ENCODE data around the gene RNF181.
"Not testable (repeated sequence)": the region's sequence is repeated elsewhere in the genome, so short reads cannot be mapped to it uniquely, and the experiment has no call there.

RNF181 gene

DNA sequence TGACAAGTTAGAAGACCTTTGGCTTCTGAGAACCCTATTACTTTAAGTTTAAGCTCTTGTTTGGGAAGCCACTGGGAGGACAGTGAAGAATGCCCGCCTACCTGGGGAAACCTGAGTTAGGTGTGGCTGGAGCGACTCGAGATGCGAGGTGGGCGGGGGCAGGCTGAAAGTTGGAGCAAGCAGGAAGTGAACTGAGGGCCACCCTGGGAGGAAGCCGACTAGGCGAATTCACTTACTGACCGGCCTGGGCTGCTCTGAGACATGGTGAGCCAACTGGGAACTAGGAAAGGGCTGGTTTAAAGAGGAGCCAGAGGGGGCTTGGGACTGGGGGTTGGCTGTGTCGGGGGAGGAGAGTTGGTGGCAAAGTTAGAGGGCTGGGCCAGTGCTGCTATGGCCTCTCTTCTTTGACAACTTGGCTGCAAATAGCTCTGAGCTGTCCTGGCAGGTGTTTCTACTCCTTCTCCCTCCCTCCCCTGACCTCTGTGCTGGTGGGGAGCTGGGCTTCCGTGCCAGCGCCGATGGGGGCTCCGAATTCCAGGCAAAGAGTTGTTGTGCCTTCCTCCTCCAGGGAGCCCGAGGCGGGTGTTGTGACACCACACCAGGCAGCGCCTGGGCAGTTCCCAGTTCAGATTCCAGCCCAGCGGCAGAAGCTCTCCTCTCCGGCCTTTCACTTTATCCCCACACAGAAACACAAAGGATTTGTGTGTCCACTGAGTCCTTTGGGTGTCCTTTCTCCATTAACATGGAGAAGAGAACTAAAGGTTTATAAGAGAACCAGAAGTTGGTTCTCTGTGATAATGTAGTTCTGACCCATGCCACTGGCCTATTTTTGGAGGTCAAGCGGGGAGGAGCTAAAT lies 17.9 kb upstream of the RNF181 start, which contains the start of gene VAMP8:
TSS of gene VAMP8 (plus strand) at position 201 of the 857 bp plus-strand sequence. CDS start at position 262, 61 bp downstream.
- peak; percentile 68 for DNase-seq

DNA sequence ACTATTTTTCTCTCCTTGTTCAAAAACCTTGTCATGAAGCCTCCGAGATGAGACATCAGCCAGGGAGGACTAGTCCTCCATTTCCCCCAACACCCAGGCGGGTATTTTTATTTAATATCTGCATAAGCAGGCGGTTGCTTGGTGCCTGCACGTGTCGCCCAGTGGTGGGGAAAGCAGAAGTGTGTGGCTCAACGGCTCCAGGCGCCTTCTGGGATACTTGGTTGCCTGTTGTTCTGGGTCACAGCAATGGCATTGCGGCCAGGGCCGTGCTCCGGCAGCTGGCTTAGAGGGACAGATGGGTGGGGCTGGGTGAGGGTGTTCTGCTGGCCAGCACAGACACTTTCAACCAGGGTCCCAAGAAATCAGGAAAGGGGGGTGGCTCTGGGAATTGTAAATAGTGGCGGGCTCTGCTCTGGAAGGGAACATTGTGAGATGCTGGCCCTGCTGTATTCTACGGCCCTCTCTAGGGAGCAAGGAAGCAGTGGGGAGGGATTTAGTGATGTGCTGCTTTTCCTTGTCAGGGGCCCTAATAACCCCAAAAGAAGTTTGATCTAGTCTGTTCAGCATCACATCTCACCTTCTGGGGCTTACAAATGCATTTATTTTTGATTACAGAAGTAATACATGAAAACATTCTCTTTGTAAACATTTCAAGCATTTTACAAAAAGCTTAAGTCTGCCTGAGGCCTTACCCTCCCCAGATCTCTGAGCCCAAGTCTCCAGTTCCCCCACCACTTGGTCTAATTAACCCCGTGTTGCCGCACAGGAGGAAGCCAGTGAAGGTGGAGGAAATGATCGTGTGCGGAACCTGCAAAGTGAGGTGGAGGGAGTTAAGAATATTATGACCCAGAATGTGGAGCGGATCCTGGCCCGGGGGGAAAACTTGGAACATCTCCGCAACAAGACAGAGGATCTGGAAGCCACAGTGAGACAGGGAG lies 17.0 kb upstream of the RNF181 start:
- no peak for DNase-seq

DNA sequence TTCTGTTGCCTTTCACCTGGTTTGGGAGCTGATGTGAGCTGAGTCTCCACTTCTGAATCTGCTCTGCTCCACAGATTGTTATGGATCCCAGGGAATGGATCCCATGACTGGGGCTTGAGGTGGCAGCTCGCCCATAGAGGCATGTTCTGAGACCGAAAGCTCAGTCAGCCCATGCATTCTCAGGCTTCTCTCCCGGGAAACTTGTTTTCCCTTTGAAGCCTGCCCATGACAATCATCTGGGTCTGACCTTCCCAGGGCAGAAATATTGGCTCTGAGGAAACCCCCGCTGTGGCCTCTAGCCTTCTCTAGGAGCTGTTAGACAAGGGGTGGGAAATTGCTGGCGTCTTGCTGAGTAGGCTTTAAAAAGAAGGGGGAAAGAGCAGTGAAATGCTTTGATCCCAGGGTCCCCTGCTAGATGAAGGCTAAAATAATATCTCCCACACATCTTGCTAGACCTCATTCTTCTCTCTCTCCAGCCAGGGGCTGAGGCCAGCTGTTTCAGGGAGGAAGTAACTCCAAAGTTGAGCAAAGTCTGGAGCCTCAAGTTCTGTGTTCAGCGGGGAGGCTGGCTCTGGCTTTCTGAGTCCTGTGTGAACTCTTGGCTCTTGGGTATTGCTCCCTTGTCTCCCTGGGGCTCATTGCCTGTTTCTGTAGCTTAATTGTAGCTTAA lies 16.1 kb upstream of the RNF181 start:
- DNase-seq, result no peak

DNA sequence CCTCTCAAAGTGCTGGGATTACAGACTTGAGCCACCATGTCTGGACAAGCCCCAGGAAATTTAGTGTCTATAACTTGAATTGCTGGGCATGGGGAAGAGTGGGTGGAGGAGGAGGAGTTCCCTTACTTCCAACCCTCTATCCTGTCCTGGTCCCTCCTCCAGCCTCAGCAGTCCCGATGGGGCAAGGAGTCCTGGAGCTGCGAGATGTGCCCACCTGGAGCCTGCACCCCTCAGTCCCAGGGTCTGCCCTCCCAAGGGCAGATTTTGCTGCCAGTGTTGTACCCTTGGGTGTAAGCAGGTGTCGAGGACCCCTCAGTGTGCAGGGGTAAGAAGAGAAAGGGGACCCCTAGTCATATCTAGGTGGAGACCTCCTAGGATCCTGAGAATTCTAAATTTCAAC lies 15.3 kb upstream of the RNF181 start:
- DNase-seq, result no peak

DNA sequence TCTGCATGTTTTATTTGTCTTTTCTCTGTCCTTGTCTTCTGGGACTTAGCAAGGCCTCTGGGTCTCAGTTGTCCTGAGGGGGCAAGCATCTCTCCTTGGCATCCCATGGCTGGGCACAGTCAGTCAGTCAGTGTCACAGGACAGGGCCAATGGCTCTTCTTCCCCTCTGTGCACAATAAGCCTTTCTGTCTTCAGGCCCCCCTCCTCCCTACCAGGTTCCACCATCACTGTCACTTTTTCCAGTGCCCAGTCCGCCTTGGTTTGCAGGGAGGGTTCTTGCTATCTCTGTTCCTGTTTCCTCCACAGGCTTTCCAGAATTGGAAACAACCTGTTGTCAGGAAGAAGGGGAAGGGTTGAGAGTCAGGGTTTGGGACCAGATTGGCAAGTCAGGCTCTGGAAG lies 13.1 kb upstream of the RNF181 start:
- no peak for DNase-seq

DNA sequence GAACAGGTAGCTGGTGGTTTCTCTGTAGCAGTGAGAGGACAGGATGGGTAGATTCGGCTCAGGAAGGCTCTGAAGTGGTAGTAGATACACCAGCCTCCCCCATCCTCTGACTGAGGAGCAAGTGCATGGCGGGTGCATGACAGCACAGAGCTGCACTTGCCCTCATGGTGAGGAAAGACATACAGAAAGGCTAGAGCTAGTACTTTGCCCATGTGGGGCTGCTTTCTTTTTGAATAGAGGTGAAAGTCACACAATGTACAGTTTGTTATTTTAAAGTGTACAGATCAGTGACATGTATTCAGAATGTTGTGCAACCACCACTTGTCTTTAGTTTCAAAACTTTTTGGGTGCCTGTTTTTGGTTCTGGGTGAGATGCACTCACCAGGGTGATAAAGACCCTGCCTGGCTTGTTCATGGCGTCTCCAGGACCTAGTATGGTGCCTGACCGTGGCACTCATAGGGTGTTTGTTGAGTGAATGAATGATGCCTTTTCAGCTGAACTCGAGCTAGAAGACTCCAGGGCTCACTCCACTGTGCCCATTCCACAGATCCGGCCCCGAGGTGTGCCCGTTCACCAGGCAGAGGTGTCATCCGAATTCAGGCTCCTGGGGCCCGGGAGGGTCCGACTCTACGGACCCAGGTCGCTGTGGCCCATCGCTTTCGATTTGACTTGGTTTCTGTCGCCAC lies 11.7 kb upstream of the RNF181 start:
- no peak for DNase-seq

DNA sequence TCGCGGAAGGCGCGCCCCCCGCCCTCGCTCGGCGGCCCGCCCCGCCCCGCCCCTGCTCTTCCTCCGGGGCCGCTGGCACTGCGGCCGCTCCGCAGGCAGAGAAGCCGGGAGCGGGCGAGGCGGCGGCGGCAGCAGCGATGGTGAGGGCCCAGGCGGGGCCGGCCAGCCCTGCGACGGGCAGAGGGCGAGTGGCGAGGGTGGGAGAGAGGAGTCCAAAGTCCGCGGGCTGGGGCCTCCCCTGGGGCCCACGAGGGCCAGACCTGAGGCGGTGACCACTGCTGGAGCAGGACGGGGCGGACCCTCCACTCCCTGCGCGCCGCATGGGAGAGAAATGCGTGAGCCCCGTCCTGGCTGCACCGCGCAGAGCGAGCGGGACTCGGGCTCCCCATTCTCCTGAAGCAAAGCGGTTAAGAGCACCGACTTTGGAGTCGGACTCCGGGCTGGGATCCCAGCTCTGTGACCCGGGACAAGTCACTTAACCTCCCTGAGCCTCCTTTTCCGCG lies 11.1 kb upstream of the RNF181 start, which contains the start of gene VAMP5:
TSS of gene VAMP5 (plus strand) at position 78 of the 503 bp plus-strand sequence. CDS start at position 138, 60 bp downstream.
- peak; percentile 52 for DNase-seq

DNA sequence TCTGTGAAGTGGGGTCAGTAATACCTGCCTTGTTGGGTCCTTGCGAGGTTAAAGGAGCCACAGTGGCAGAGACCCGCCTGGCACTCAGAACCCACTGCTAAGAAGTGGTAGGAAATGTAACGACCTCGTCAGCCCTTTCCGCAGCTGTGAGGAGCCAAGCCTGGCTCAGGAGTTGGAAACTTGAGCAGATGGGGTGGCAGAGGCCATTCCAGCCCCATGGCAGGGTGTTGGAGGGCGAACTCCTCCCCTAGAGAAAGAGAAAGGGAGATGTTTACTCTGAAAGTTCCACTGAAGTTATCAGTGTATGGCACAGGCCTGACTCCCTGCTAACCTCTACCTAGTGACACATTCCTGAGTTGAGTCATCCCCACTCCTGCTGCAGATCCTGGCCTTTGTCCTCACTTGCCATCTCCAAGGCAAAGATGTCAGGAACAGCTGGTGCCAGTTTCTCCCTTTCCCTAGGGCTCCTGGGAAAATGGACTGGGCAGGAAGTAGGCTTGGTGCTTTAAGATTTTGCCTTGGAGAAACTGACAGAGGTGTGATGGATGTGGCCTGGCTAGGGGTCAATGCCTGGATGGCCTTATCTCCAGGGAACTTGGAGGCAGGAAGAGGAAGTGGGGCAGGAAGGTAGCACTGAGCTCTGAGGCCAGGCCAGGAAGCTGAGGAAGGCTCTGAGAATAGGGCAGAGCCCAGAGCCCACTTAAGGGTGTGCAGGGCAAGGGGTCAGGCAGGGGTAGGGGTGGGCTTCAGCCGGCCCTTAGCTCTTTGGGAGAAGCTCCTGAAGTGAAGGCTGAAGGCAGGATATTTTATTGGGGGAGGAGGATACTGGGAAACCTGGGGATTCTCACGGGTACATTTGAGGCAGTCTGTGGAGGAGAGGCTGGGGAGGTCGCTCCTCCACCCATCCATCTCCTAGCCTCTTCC lies 10.4 kb upstream of the RNF181 start:
- DNase-seq, result no peak

DNA sequence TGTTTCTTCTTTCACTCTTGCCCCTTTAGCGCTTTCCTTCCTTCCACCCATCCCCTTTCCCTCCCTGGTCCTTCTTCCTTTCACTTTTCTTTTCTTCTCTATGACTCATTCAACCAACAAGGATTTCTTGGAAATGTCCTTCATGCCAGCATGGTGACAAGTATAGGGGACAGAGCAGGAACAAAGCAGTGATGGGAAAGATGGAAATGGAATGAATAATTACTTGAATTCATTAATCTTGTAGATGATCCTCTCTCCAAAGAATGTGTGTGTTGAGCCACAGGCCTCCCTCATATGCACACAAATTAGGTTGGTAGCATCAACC lies 9.8 kb upstream of the RNF181 start:
- no peak for DNase-seq

DNA sequence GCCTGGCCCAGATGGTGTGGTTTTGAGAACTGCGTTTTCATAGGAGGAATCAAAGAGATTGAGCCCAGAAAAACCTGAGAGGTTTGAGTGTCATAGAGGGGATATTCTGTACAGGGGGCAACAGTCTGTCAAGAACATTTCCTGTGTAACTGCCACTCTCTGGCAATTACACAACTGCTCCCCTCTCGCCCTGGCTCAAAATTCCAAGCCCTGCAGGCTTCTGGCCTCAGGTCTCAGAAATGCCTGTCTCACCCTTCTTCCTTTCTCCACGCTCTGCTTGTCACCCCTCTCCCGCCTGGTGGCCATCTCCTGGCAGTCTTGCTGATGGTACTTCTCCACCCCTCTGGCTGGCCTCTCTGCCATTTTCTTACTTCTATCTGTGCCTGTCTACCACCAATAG lies 7.3 kb upstream of the RNF181 start:
- no peak for DNase-seq

DNA sequence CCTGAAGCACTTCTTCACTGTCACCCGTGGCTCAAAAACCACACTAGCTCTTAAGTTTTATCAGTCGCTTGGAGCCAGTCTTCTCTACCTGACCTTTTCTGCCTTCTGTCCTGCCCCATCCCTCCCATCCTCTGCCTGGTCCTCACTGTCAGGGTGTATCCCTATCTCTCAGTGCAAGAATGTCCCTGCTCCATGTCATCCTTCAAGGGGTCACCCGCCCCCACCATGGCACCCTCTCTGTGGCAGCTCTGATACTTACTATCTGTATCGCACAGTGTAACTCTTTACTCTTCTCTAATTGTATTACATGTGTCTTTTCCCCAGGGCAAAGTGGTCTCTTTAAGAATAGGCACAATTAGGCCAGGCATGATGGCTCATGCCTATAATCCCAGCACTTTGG lies 6.9 kb upstream of the RNF181 start:
- DNase-seq, result no peak

DNA sequence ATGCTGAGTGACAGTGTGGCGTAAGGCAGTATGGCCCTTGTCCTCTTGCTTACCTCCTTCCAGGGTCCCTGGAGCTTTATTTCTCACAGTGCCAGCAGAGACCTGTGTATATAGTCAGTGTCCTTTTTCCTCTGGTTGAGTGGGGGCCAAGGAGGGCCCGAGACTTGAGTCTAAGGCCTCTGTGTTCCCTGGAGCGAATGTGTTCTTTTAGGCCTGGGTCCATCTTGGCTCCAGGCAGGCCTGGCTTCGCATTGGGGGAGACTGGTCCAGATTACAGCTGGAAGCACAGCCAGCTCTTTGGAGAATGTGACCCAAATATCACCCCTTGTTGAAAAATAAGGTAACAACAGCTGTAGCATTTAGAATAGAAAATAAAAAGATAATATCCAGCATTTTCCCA lies 6.4 kb upstream of the RNF181 start:
- no peak for DNase-seq

DNA sequence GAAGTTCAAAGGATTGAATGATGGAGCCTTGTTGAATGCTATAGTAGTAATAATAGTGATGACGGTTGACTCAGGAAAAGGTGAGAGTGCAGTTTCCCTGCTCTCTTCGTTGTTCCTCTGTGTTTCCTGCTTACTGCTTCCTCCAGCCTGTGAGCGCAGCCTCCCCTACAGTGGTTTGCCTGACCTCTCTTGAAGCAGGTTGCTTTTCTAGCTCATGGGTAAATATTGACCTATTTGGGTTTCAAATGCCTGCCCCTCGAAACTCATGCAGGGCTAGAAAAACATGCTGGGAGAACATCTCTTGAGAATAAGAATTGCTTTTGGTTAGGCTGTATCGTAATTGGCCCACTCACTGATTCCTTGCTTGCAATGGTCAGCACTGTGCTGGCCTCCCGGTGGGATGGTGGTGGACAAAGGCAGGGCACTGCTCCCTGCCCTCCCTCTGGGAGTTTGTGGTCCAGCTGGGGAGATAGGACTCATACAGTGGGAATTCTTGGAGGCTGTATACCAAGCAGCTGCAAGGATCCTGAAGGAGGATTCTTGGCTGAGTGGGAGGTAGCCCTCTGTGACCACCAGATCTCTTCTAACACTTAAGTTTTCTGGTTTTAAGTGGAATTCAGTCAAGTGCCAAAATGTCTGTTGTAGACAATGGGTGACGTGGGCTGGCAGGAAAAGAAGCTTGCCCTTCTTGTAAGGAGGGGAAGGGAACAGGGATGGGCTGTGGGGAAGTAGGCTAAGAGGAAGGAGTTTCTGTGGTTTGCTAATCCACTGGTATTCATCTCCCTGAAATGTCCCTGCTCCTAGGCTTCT lies 5.4 kb upstream of the RNF181 start:
- DNase-seq, result no peak

DNA sequence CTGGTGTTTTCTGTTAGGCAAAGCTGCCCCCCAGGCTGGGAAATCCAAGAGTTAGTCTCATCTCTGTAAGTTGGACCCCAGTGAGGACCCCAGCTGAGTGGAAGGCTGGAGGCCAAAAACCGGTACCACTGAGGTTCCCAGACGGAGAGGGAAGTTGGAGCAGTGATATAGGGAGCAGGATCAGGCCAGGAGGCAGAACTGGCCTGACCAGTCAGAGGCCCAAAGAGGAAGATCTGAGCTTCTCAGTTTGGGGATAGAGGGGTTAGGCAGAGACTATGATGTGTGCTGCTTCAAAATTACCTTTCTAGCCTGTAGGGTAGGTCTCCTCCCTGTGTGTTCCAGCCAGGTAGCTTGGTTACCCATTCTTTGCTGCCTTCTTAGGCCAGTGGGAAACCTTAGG lies 4.6 kb upstream of the RNF181 start:
- DNase-seq, result no peak

DNA sequence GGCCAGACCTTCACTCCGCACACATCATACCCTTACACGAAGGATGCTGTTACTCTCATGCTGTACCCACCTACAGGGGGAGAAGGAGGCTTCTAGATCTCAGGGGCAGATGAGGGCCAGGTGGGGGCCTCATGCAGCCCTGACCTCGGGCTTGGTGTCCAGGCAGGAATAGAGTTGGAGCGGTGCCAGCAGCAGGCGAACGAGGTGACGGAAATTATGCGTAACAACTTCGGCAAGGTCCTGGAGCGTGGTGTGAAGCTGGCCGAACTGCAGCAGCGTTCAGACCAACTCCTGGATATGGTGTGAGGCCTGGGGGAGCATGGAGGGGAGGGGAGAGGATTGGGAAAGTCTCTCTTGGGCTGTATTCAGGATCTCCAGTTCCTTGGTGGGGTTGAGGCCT lies 4.0 kb upstream of the RNF181 start:
- DNase-seq, result no peak

DNA sequence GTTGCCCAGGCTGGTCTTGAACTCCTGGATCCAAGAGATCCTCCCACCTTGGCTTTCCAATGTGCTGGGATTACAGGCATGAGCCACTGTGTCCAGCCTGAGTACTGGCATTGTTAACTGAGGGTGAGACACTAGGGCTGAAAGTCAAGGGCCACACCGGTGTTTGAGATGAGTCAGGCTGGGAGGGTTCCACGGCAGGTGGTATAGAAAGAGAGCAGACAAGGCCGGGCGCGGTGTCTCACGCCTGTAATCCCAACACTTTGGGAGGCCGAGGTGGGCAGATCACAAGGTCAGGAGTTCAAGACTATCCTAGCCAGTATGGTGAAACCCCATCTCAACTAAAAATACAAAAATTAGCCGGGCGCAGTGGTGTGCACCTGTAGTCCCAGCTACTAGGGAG lies 3.2 kb upstream of the RNF181 start:
- DNase-seq, result not testable (repeated sequence)

DNA sequence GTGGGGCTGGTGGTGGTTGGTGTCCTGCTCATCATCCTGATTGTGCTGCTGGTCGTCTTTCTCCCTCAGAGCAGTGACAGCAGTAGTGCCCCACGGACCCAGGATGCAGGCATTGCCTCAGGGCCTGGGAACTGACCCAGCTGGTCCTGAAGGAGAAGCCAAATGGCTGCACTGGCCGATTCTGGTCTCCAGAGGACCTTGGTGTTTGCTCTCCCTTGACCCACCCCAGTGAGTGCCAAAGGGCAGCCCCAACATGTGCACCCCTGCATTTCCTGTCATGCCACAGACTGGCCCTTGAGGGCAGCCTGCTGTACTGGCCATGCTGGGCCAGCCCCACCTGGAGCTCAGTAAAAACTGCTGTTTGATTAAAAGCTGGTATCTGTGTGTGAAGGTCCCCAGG lies 2.5 kb upstream of the RNF181 start:
- DNase-seq, result no peak

DNA sequence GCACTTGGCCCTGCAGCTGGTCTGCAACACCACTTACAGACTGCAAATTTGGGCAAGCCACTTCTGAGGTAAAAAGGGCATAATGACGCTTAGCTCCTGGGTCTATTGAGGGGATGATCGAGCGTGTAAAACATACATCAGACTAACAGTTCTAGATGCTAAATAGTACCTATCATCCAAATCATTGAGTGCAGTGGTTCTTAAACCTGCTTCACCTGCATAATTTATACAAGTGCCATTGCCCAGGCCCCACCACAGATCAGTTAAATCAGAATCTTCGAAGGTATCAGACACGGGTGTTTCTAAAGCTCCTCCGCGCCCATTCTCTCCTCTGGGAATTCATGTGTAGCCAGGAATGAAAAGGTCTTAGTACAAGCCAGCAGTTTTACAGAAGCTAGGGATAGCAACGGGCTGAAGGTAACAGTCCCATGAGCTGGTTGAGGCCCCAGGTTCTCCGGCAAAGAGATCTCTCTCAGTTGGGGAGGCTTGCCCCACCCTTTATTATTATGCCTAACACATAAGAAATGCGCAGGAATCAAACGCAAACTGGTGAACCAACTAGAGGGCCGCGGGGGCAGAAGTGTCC lies 737 bp upstream of the RNF181 start:
- no peak for DNase-seq

DNA sequence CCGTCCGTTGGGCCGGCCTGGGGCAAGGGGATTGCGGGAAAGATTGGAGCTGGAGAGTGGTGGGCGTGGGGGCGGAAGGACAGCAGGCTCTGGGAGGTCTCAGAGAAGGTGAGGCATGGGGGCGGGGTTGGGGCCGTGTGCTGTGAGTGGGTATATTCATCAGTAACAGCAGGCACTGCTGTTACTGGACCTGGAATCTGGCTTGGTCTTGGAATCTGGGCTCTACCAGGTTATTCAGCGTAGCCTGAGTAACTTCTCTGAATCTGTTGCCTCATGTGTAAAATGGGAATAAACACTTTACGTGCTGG lies 435 bp downstream of the RNF181 start:
- DNase-seq, result no peak

DNA sequence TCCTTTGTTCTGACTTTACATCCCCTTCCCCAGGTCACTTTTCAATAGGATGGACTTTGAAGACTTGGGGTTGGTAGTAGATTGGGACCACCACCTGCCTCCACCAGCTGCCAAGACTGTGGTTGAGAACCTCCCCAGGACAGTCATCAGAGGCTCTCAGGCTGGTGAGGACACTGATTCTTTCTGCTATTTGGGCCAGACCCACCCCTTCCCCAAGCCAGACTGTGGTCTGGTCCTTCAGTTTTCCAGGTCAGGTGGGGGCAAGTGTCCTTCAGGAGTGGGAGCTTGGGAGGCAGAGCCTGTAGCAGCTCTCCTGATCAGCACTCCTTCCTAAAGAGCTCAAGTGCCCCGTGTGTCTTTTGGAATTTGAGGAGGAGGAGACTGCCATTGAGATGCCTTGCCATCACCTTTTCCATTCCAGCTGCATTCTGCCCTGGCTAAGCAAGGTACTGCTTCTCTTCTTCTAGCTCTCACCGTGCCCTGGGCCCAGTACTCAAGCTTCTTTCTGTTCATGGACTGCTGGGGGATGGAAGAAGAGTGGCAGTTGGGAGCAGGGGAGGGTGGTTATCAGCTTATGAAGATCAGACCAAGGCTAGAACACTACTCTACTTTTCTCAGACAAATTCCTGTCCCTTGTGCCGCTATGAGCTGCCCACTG lies 1.1 kb downstream of the RNF181 start:
- no peak for DNase-seq

Measured in activated CD4-positive, CD25-positive, alpha-beta regulatory T cell treated with anti-CD3 and anti-CD28 coated beads, Interleukin-2, amount 50 U/mL, for 72 hours (primary cell).